ENCODE data around the gene MAP3K4.

DNA sequence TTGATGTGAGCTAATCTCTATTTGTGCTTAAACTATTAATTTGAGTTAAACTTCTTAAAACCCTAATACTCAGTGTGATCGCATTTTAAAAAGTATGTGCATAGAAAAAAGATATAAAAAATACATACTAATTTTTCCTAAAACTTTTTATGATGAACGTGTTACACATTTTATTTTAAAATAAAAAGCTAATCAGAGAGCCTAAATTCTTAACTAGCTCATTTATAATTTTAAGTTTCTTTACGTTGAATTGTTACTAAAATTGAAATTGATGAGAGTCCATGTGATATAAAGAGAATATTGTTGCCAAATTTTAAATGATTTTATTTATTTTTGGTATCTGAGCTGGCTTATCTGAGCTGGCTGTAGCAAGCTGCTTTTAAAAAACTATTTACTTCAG, 6.6 kb downstream of the MAP3K4 start:
- no peak for TF ChIP-seq OSR1 (CRISPR knock-in tag; IDR thresholded peaks at IDR 0.05)
- no peak for TF ChIP-seq PATZ1 (CRISPR knock-in tag; IDR thresholded peaks at IDR 0.05; ENCODE audit: borderline replicate concordance)
- TF ChIP-seq ISL1 (CRISPR knock-in tag; IDR thresholded peaks at IDR 0.05), result no peak
- TF ChIP-seq, protein P1, sequence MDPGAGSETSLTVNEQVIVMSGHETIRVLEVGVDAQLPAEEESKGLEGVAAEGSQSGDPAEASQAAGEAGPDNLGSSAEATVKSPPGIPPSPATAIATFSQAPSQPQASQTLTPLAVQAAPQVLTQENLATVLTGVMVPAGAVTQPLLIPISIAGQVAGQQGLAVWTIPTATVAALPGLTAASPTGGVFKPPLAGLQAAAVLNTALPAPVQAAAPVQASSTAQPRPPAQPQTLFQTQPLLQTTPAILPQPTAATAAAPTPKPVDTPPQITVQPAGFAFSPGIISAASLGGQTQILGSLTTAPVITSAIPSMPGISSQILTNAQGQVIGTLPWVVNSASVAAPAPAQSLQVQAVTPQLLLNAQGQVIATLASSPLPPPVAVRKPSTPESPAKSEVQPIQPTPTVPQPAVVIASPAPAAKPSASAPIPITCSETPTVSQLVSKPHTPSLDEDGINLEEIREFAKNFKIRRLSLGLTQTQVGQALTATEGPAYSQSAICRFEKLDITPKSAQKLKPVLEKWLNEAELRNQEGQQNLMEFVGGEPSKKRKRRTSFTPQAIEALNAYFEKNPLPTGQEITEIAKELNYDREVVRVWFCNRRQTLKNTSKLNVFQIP (CRISPR knock-in tag; IDR thresholded peaks at IDR 0.05; ENCODE audit: borderline replicate concordance, low read depth), result no peak
- no peak for TF ChIP-seq ZC3H10 (CRISPR knock-in tag; IDR thresholded peaks at IDR 0.05)
- no peak for TF ChIP-seq RARB (CRISPR knock-in tag; IDR thresholded peaks at IDR 0.05)
- no peak for TF ChIP-seq ZNF8 (CRISPR knock-in tag; IDR thresholded peaks at IDR 0.05)
- TF ChIP-seq ARNTL (CRISPR knock-in tag; IDR thresholded peaks at IDR 0.05; ENCODE audit: borderline replicate concordance, low read depth), result no peak
